ENCODE measurements around the gene DHRSX. TPM values are rescaled to one million over a fixed set of nuclear protein-coding genes. Genes with fewer than 3 reads are reported as not detected.

Gene DHRSX
- total and polyA plus RNA-seq, 2 donors (not counting 3 experiments of a cell fraction or from before 2014, with no cell fraction given) = 27.1 to 37.7 TPM

DNA sequence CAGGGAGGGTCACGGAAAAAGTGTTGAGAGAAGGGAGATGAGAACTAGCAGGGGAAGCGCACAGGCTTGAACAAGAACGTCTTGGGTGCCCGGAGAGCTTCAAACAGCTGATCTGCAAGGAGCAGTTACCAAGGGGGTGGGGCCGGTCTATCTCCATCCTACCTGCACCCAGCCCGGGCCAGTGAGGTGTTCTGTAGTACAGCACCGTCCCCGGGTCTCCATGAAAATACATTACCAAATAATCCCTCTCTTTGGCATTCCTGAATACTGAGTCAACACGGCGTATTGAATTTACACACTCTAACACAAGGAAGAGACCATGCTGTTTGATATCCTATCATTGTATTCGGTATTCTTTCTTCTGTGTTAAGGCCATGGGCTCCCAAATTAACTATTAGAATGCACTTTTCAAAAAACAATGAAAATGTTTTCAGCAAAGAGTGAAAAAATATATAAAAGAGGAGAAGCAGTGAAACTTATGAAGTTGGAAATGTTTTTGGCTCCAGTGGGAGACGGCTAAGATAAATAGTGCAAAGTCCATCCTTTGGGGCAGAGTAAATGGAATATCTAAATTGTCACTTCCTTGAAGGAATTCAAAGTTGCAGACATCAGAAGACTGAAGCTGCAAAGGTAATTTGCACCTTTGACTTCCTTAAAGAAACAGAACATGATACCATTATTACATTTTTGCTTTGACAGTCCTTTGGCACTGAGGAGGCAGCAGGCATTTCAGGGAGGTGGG, 90.3 kb downstream of the DHRSX start:
- TF ChIP-seq JUN (IDR thresholded peaks at IDR 0.05; ENCODE audit: borderline replicate concordance, insufficient read depth, insufficient read length, low read depth) = no peak
- no peak for TF ChIP-seq EZH2 (IDR thresholded peaks at IDR 0.05; ENCODE audit: borderline replicate concordance, low read depth, low read length, severe bottlenecking)
- TF ChIP-seq, protein P1, sequence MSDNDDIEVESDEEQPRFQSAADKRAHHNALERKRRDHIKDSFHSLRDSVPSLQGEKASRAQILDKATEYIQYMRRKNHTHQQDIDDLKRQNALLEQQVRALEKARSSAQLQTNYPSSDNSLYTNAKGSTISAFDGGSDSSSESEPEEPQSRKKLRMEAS (IDR thresholded peaks at IDR 0.05; ENCODE audit: insufficient read depth, insufficient read length) = no peak
- no peak for TF ChIP-seq FOS (IDR thresholded peaks at IDR 0.05; ENCODE audit: borderline replicate concordance, insufficient read depth, low read length)
- no peak for TF ChIP-seq POLR2AphosphoS5 (IDR thresholded peaks at IDR 0.05; ENCODE audit: insufficient read depth, low read depth, low read length)
- TF ChIP-seq POLR2A (IDR thresholded peaks at IDR 0.05; ENCODE audit: low read depth, low read length) = no peak
- no peak for TF ChIP-seq GATA2 (IDR thresholded peaks at IDR 0.05; ENCODE audit: insufficient read depth, insufficient read length, low read depth, low read length)
- TF ChIP-seq, protein P2, sequence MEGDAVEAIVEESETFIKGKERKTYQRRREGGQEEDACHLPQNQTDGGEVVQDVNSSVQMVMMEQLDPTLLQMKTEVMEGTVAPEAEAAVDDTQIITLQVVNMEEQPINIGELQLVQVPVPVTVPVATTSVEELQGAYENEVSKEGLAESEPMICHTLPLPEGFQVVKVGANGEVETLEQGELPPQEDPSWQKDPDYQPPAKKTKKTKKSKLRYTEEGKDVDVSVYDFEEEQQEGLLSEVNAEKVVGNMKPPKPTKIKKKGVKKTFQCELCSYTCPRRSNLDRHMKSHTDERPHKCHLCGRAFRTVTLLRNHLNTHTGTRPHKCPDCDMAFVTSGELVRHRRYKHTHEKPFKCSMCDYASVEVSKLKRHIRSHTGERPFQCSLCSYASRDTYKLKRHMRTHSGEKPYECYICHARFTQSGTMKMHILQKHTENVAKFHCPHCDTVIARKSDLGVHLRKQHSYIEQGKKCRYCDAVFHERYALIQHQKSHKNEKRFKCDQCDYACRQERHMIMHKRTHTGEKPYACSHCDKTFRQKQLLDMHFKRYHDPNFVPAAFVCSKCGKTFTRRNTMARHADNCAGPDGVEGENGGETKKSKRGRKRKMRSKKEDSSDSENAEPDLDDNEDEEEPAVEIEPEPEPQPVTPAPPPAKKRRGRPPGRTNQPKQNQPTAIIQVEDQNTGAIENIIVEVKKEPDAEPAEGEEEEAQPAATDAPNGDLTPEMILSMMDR (IDR thresholded peaks at IDR 0.05; ENCODE audit: extremely low read depth in 1 of 2, insufficient read depth in 1 of 2, low read depth in 1 of 2, low read length in 2 of 2) = no peak
- no peak for TF ChIP-seq MYC (IDR thresholded peaks at IDR 0.05; ENCODE audit: low read depth, low read length)
- dilution Hi-C loops (cut with MboI; ENCODE audit: extremely low pct_ligation_motif_present, low sequenced_read_pairs) = no loop called here
- H3K36me3 ChIP-seq (ENCODE audit: control insufficient read depth in 2 of 2, extremely low read depth in 1 of 2, insufficient read depth in 2 of 2, low read length in 2 of 2) = peaks cover 0 to 3% of the 10 kb centered on the region in 2 experiments
- no peaks in the 10 kb centered on the region for H3K9me3 ChIP-seq (replicated peaks; ENCODE audit: control insufficient read depth, insufficient read depth, low read length)
- H3K9me1 ChIP-seq (replicated peaks; ENCODE audit: control insufficient read depth, extremely low read depth, insufficient read depth, low read length) = no peaks in the 10 kb centered on the region
- H3K9ac ChIP-seq (replicated peaks; ENCODE audit: extremely low read depth, insufficient read depth, low read length) = no peak overlapping the region
- ChIA-PET CTCF (no interaction called here), POLR2A (no interaction called here)
- H4K20me1 ChIP-seq (replicated peaks; ENCODE audit: control insufficient read depth, extremely low read depth, insufficient read depth, low read length) = no peaks in the 10 kb centered on the region
- DNase-seq (ENCODE audit: low read depth, low spot score) (no peak), FAIRE-seq (no peak)
- H2AFZ ChIP-seq (ENCODE audit: low read depth, low read length) = no peak overlapping the region
- no peak overlapping the region for H3K4me3 ChIP-seq (replicated peaks in 1 of 3; ENCODE audit: insufficient read depth in 1 of 3, low read depth in 1 of 3, low read length in 3 of 3)
- no peak overlapping the region for H3K4me2 ChIP-seq (ENCODE audit: insufficient read depth, low read length)
- H3K27me3 ChIP-seq (ENCODE audit: control insufficient read depth in 2 of 2, insufficient read depth in 2 of 2, low read length in 2 of 2) = no peaks in the 10 kb centered on the region
- intact Hi-C loops (cut with micrococcal nuclease) = no loop called here
- BruUV-seq (replicated peaks) = no TSS peak
- no peaks in the 10 kb centered on the region for H3K79me2 ChIP-seq (ENCODE audit: control insufficient read depth, insufficient read depth, low read length)
- no peak overlapping the region for H3K27ac ChIP-seq (ENCODE audit: insufficient read depth, low read depth, low read length)
- no peaks in the 10 kb centered on the region for H3K4me1 ChIP-seq (ENCODE audit: control insufficient read depth, extremely low read depth, insufficient read depth, low read length)

Measured in endothelial cell of umbilical vein (primary cell).